WTC11 (cell line): ENCODE data around the gene ERAP2.

Source experiments
- NR2C2 ChIP-seq: sonication (generic); formaldehyde crosslinking; IDR thresholded peaks from 2 replicates; pipeline ENCODE4 v1.8.0; 2022; ENCODE audit warnings: mild to moderate bottlenecking, missing genetic modification reagents
- TP53 ChIP-seq: sonication (generic); formaldehyde crosslinking; IDR thresholded peaks from 2 replicates; pipeline ENCODE4 v1.8.1; 2023; ENCODE audit warnings: mild to moderate bottlenecking, missing genetic modification reagents
- ZNF232 ChIP-seq: sonication (generic); formaldehyde crosslinking; IDR thresholded peaks from 2 replicates; pipeline ENCODE4 v1.8.0; 2022; ENCODE audit warnings: mild to moderate bottlenecking, missing genetic modification reagents
- ZNF396 ChIP-seq: fragments of 250-450 bp; sonication (Bioruptor Pico); IDR thresholded peaks from 2 replicates; pipeline ENCODE4 v1.8.0; 2021; ENCODE audit warnings: mild to moderate bottlenecking, moderate library complexity, borderline replicate concordance
- ZNF423 ChIP-seq: fragments of 250-450 bp; sonication (Bioruptor Pico); IDR thresholded peaks from 2 replicates; pipeline ENCODE4 v2.1.2; 2022; ENCODE audit warnings: mild to moderate bottlenecking, moderate library complexity
- TF ChIP-seq, protein P1 (sequence below): fragments of 200-600 bp; IDR thresholded peaks from 2 replicates; pipeline ENCODE4 v1.8.0; 2022; ENCODE audit warnings: antibody characterized with exemption
- TF ChIP-seq, protein P2 (sequence below): sonication (generic); formaldehyde crosslinking; IDR thresholded peaks from 2 replicates; pipeline ENCODE4 v1.8.0; 2022; ENCODE audit warnings: mild to moderate bottlenecking, missing genetic modification reagents
- TF ChIP-seq, protein P3 (sequence below): sonication (generic); formaldehyde crosslinking; IDR thresholded peaks from 2 replicates; pipeline ENCODE4 v1.8.1; 2022; ENCODE audit warnings: low read depth, missing genetic modification reagents, borderline replicate concordance
- TF ChIP-seq, protein P4 (sequence below): sonication (generic); formaldehyde crosslinking; IDR thresholded peaks from 2 replicates; pipeline ENCODE4 v1.8.0; 2022; ENCODE audit warnings: mild to moderate bottlenecking, missing genetic modification reagents

DNA sequence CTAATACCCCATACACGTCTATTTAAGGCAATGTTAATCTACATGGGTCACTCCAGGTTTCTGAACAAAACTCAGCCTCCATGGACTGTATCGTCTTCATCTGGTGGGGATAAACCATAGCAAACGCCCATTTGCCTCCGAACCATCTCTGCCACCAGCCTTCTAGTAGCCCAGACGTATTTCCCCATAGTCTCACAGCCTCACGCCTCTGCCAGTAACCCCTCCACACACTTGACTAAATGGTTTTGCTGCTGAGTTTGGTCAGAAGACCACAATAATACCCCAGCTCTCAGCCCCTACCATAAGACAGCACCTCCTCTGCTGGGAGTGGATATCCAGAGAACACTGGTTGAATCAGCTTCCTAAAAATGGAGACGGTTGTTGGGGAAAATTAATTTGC lies 8.7 kb downstream of the ERAP2 start:
- TF ChIP-seq, protein P1, sequence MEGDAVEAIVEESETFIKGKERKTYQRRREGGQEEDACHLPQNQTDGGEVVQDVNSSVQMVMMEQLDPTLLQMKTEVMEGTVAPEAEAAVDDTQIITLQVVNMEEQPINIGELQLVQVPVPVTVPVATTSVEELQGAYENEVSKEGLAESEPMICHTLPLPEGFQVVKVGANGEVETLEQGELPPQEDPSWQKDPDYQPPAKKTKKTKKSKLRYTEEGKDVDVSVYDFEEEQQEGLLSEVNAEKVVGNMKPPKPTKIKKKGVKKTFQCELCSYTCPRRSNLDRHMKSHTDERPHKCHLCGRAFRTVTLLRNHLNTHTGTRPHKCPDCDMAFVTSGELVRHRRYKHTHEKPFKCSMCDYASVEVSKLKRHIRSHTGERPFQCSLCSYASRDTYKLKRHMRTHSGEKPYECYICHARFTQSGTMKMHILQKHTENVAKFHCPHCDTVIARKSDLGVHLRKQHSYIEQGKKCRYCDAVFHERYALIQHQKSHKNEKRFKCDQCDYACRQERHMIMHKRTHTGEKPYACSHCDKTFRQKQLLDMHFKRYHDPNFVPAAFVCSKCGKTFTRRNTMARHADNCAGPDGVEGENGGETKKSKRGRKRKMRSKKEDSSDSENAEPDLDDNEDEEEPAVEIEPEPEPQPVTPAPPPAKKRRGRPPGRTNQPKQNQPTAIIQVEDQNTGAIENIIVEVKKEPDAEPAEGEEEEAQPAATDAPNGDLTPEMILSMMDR: no peak
- TF ChIP-seq, protein P2, sequence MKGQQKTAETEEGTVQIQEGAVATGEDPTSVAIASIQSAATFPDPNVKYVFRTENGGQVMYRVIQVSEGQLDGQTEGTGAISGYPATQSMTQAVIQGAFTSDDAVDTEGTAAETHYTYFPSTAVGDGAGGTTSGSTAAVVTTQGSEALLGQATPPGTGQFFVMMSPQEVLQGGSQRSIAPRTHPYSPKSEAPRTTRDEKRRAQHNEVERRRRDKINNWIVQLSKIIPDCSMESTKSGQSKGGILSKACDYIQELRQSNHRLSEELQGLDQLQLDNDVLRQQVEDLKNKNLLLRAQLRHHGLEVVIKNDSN (CRISPR knock-in tag): no peak
- TF ChIP-seq ZNF232 (CRISPR knock-in tag) (no peak), ZNF396 (CRISPR knock-in tag) (no peak), TP53 (CRISPR knock-in tag) (no peak), ZNF423 (CRISPR knock-in tag) (no peak), NR2C2 (CRISPR knock-in tag) (no peak)
- TF ChIP-seq, protein P3, sequence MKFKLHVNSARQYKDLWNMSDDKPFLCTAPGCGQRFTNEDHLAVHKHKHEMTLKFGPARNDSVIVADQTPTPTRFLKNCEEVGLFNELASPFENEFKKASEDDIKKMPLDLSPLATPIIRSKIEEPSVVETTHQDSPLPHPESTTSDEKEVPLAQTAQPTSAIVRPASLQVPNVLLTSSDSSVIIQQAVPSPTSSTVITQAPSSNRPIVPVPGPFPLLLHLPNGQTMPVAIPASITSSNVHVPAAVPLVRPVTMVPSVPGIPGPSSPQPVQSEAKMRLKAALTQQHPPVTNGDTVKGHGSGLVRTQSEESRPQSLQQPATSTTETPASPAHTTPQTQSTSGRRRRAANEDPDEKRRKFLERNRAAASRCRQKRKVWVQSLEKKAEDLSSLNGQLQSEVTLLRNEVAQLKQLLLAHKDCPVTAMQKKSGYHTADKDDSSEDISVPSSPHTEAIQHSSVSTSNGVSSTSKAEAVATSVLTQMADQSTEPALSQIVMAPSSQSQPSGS (CRISPR knock-in tag): no peak
- TF ChIP-seq, protein P4, sequence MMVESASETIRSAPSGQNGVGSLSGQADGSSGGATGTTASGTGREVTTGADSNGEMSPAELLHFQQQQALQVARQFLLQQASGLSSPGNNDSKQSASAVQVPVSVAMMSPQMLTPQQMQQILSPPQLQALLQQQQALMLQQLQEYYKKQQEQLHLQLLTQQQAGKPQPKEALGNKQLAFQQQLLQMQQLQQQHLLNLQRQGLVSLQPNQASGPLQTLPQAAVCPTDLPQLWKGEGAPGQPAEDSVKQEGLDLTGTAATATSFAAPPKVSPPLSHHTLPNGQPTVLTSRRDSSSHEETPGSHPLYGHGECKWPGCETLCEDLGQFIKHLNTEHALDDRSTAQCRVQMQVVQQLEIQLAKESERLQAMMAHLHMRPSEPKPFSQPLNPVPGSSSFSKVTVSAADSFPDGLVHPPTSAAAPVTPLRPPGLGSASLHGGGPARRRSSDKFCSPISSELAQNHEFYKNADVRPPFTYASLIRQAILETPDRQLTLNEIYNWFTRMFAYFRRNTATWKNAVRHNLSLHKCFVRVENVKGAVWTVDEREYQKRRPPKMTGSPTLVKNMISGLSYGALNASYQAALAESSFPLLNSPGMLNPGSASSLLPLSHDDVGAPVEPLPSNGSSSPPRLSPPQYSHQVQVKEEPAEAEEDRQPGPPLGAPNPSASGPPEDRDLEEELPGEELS (CRISPR knock-in tag): no peak
